DND-41 (cell line): ENCODE results near the gene TBC1D17.

ENCODE experiments used
- ATAC-seq: fragments of 200-7000 bp; cut with Tn5 transposase; 3 replicates; pipeline ENCODE4 v1.9.1; 2021; ENCODE audit warnings: low read depth; ENCODE audit not compliant: insufficient read depth
- DNase-seq: peaks from one replicate; pipeline ENCODE4 v3.0.0-alpha.2; 2020
- H2AFZ ChIP-seq: 2 replicates; pipeline ENCODE4 v1.6.0; 2012; ENCODE audit warnings: low read depth, low read length
- H3K27ac ChIP-seq: 2 replicates; pipeline ENCODE4 v1.5.1; 2012; ENCODE audit warnings: low read length, inconsistent platforms
- H3K27me3 ChIP-seq: fragments of 200-600 bp; sonication (generic); 2 replicates; pipeline ENCODE4 v1.6.0; 2012; ENCODE audit warnings: low read length, mild to moderate bottlenecking, inconsistent platforms; ENCODE audit not compliant: insufficient read depth, poor library complexity
- H3K36me3 ChIP-seq: 2 replicates; pipeline ENCODE4 v1.5.1; 2012; ENCODE audit warnings: low read length, inconsistent platforms; ENCODE audit not compliant: insufficient read depth
- H3K4me1 ChIP-seq: 2 replicates; pipeline ENCODE4 v1.5.1; 2012; ENCODE audit warnings: mild to moderate bottlenecking, low read length; ENCODE audit not compliant: insufficient read depth
- H3K4me2 ChIP-seq: 2 replicates; pipeline ENCODE4 v1.6.0; 2012; ENCODE audit warnings: mild to moderate bottlenecking, moderate library complexity, low read length, inconsistent platforms; ENCODE audit not compliant: insufficient read depth
- H3K4me3 ChIP-seq, 2 experiments: fragments of 200-600 bp in 1 of 2; shearing (Covaris generic) in 1 of 2; 2 replicates each; pipeline ENCODE4 v1.5.1; 2012 to 2016; ENCODE audit warnings: inconsistent platforms in 2 of 2, low read length in 2 of 2, mild to moderate bottlenecking in 2 of 2, low read depth in 1 of 2, moderate library complexity in 1 of 2
- H3K79me2 ChIP-seq: 2 replicates; pipeline ENCODE4 v1.6.0; 2012; ENCODE audit warnings: low read length, inconsistent platforms; ENCODE audit not compliant: insufficient read depth
- H3K9ac ChIP-seq: 2 replicates; pipeline ENCODE4 v1.6.0; 2012; ENCODE audit warnings: low read depth, mild to moderate bottlenecking, inconsistent platforms, low read length, moderate library complexity
- H3K9me3 ChIP-seq: 2 replicates; pipeline ENCODE4 v1.5.1; 2012; ENCODE audit warnings: low read length, moderate library complexity, mild to moderate bottlenecking, inconsistent platforms; ENCODE audit not compliant: insufficient read depth, severe bottlenecking
- H4K20me1 ChIP-seq: 2 replicates; pipeline ENCODE4 v1.6.0; 2012; ENCODE audit warnings: low read length; ENCODE audit not compliant: insufficient read depth
- EZH2 ChIP-seq: IDR thresholded peaks from 3 replicates; pipeline ENCODE4 v1.6.1; 2012; ENCODE audit warnings: borderline replicate concordance, low read depth, mild to moderate bottlenecking, moderate library complexity, low read length, inconsistent platforms; ENCODE audit not compliant: severe bottlenecking
- TF ChIP-seq, protein P1 (sequence below): IDR thresholded peaks from 2 replicates; pipeline ENCODE4 v1.5.1; 2012; ENCODE audit warnings: borderline replicate concordance, low read length, moderate library complexity, mild to moderate bottlenecking; ENCODE audit not compliant: poor library complexity, severe bottlenecking; ENCODE audit errors: extremely low read depth

Gene TBC1D17

GRCh38 chr19:49883094-49883493, 5.6 kb downstream of the TBC1D17 start:
- Histone ChIP-seq H3K4me3 (no peak overlapping the region), H2AFZ (no peak overlapping the region), H3K9me3 (no peaks in the 10 kb centered on the region), H3K27ac (no peak overlapping the region), H3K4me2 (no peak overlapping the region), H3K27me3 (no peaks in the 10 kb centered on the region), H3K36me3 (peaks cover 63% of the 10 kb centered on the region), H3K9ac (no peak overlapping the region), H3K4me1 (peaks cover 15% of the 10 kb centered on the region), H3K79me2 (peaks cover 12% of the 10 kb centered on the region), H4K20me1 (no peaks in the 10 kb centered on the region; the same call in 1 of the 2 replicates)
- DNase-seq (no peak), ATAC-seq (no peak)
- TF ChIP-seq EZH2: no peak
- TF ChIP-seq, protein P1, sequence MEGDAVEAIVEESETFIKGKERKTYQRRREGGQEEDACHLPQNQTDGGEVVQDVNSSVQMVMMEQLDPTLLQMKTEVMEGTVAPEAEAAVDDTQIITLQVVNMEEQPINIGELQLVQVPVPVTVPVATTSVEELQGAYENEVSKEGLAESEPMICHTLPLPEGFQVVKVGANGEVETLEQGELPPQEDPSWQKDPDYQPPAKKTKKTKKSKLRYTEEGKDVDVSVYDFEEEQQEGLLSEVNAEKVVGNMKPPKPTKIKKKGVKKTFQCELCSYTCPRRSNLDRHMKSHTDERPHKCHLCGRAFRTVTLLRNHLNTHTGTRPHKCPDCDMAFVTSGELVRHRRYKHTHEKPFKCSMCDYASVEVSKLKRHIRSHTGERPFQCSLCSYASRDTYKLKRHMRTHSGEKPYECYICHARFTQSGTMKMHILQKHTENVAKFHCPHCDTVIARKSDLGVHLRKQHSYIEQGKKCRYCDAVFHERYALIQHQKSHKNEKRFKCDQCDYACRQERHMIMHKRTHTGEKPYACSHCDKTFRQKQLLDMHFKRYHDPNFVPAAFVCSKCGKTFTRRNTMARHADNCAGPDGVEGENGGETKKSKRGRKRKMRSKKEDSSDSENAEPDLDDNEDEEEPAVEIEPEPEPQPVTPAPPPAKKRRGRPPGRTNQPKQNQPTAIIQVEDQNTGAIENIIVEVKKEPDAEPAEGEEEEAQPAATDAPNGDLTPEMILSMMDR: no peak

- TF ChIP-seq EZH2: no peak
- TF ChIP-seq, protein P1: no peak
- peaks cover 2% of the 10 kb centered on the region for H3K79me2 ChIP-seq
- no peak for DNase-seq
- no peak for ATAC-seq
- no peaks in the 10 kb centered on the region for H3K9me3 ChIP-seq
- no peak overlapping the region for H2AFZ ChIP-seq
- H3K4me3 ChIP-seq: no peak overlapping the region
- no peaks in the 10 kb centered on the region; the same call in 1 of the 2 replicates for H4K20me1 ChIP-seq
- no peak overlapping the region for H3K27ac ChIP-seq
- H3K4me1 ChIP-seq: peaks cover 5% of the 10 kb centered on the region
- H3K27me3 ChIP-seq: no peaks in the 10 kb centered on the region
- H3K4me2 ChIP-seq: no peak overlapping the region
- peaks cover 58% of the 10 kb centered on the region for H3K36me3 ChIP-seq
- no peak overlapping the region for H3K9ac ChIP-seq
Observed at GRCh38 chr19:49884109-49884508, 6.6 kb downstream of the TBC1D17 start.

GRCh38 chr19:49884760-49885159, 7.3 kb downstream of the TBC1D17 start:
- no peaks in the 10 kb centered on the region for H3K9me3 ChIP-seq
- no peaks in the 10 kb centered on the region; the same call in 1 of the 2 replicates for H3K79me2 ChIP-seq
- no peaks in the 10 kb centered on the region for H3K27me3 ChIP-seq
- no peak for DNase-seq
- TF ChIP-seq, protein P1: no peak
- no peak for TF ChIP-seq EZH2
- H3K4me1 ChIP-seq: no peaks in the 10 kb centered on the region
- no peak overlapping the region for H3K4me3 ChIP-seq
- H3K9ac ChIP-seq: no peak overlapping the region
- no peak overlapping the region for H3K27ac ChIP-seq
- H3K36me3 ChIP-seq: peaks cover 53% of the 10 kb centered on the region
- H2AFZ ChIP-seq: no peak overlapping the region
- no peak overlapping the region for H3K4me2 ChIP-seq
- ATAC-seq: no peak
- no peaks in the 10 kb centered on the region; the same call in 1 of the 2 replicates for H4K20me1 ChIP-seq
